Ishikawa (cell line): Measurements from ENCODE around the gene CORIN.

Experiments used
- YY1 ChIP-seq: IDR thresholded peaks from 2 replicates; pipeline ENCODE4 v1.6.1; 2012; ENCODE audit warnings: low read depth
- TF ChIP-seq, protein P1 (sequence below): IDR thresholded peaks from 2 replicates; pipeline ENCODE4 v1.6.1; 2012

GRCh38 chr4:47577779-47578553 is 259.9 kb downstream of the CORIN start:
- no peak for TF ChIP-seq YY1
- TF ChIP-seq, protein P1, sequence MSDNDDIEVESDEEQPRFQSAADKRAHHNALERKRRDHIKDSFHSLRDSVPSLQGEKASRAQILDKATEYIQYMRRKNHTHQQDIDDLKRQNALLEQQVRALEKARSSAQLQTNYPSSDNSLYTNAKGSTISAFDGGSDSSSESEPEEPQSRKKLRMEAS = no peak
